NCI-H1417 (cell line): ENCODE results near the gene PTPRT.

Experiments
- DNase-seq, 3 experiments: peaks; one replicate each; lab custom pipeline; 2025; lab: John Stamatoyannopoulos, UW

Gene PTPRT

GRCh38 chr20:42376131-42376530, 813.6 kb downstream of the PTPRT start:
- DNase-seq = no peak

GRCh38 chr20:42373049-42373448, 816.7 kb downstream of the PTPRT start:
- no peak for DNase-seq

- peak in 1 of 3 experiments; percentile 11 for DNase-seq
Measured at GRCh38 chr20:42370075-42370474, 819.6 kb downstream of the PTPRT start.

GRCh38 chr20:42368910-42369309, 820.8 kb downstream of the PTPRT start:
- DNase-seq = no peak

GRCh38 chr20:42366626-42367025, 823.1 kb downstream of the PTPRT start:
- peak; percentile 10 to 49 (median 27) for DNase-seq

GRCh38 chr20:42364446-42364845, 825.3 kb downstream of the PTPRT start:
- no peak for DNase-seq

- DNase-seq = no peak
Measured at GRCh38 chr20:42361402-42361970, 828.2 kb downstream of the PTPRT start.

GRCh38 chr20:42360621-42361020, 829.1 kb downstream of the PTPRT start:
- DNase-seq = no peak

GRCh38 chr20:42359617-42360016, 830.1 kb downstream of the PTPRT start:
- DNase-seq = no peak

GRCh38 chr20:42352096-42352495, 837.6 kb downstream of the PTPRT start:
- no peak for DNase-seq

- no peak for DNase-seq
Measured at GRCh38 chr20:42350521-42350920, 839.2 kb downstream of the PTPRT start.

- DNase-seq = no peak
Measured at GRCh38 chr20:42346189-42347170, 843.2 kb downstream of the PTPRT start.

GRCh38 chr20:42341654-42342053, 848.1 kb downstream of the PTPRT start:
- DNase-seq = no peak

GRCh38 chr20:42340368-42340767, 849.3 kb downstream of the PTPRT start:
- no peak for DNase-seq

GRCh38 chr20:42338294-42339201, 851.2 kb downstream of the PTPRT start:
- DNase-seq = no peak

- DNase-seq = no peak
Measured at GRCh38 chr20:42336576-42336975, 853.1 kb downstream of the PTPRT start.

GRCh38 chr20:42319252-42320013, 870.3 kb downstream of the PTPRT start:
- DNase-seq = no peak

- no peak for DNase-seq
Measured at GRCh38 chr20:42313704-42314103, 876.0 kb downstream of the PTPRT start.

GRCh38 chr20:42309050-42309449, 880.7 kb downstream of the PTPRT start:
- peak; percentile 96 to 100 (median 99) for DNase-seq

GRCh38 chr20:42308171-42308570, 881.5 kb downstream of the PTPRT start:
- no peak for DNase-seq

- no peak for DNase-seq
Measured at GRCh38 chr20:42295592-42295991, 894.1 kb downstream of the PTPRT start.
